HEK293 (cell line): Measurements from ENCODE around the gene SHMT2.
A peak's percentile ranks its signal among the peaks of the same experiment; 100 is the strongest.

Experiments used
- CTCF ChIA-PET: fragments of 350-600 bp; formaldehyde crosslinking; extraction: SDS; loops from one replicate; lab custom pipeline; 2021; ENCODE audit warnings: antibody characterized with exemption; lab: Yijun Ruan, JAX
- POLR2A ChIA-PET: fragments of 300-600 bp; formaldehyde crosslinking; extraction: SDS; loops from one replicate; lab custom pipeline; 2020; ENCODE audit warnings: antibody characterized with exemption, inconsistent platforms; lab: Yijun Ruan, JAX
- H3K27ac ChIP-seq: fragments of 200-500 bp; sonication (Bioruptor generic); 2 replicates; pipeline ENCODE4 v1.5.1; 2014; ENCODE audit warnings: low read depth, low read length, control low read depth, inconsistent platforms; ENCODE audit errors: extremely low read depth
- H3K36me3 ChIP-seq, 2 experiments: fragments of 200-500 bp in 1 of 2; sonication (Bioruptor generic) in 1 of 2; 1 replicate in 1 of 2; 2 replicates in 1 of 2; pipeline ENCODE4 v1.5.1; 2014 to 2017; ENCODE audit warnings: inconsistent platforms in 2 of 2, low read length in 2 of 2; ENCODE audit not compliant: control insufficient read depth in 2 of 2, insufficient read depth in 1 of 2
- H3K4me1 ChIP-seq: fragments of 200-500 bp; sonication (Bioruptor generic); 2 replicates; pipeline ENCODE4 v1.5.1; 2014; ENCODE audit warnings: mild to moderate bottlenecking, low read length, inconsistent platforms; ENCODE audit not compliant: control insufficient read depth, insufficient read depth
- H3K4me3 ChIP-seq: 2 replicates; pipeline ENCODE4 v1.5.1; 2011; ENCODE audit warnings: low read depth, mild to moderate bottlenecking, control low read depth, low read length, moderate library complexity
- H3K9me3 ChIP-seq: fragments of 200-500 bp; sonication (Bioruptor generic); 2 replicates; pipeline ENCODE4 v1.5.1; 2014; ENCODE audit warnings: low read depth, low read length, inconsistent platforms; ENCODE audit not compliant: control insufficient read depth, insufficient read depth
- EGR2 ChIP-seq: fragments of 450-650 bp; formaldehyde crosslinking; IDR thresholded peaks from 2 replicates; pipeline ENCODE4 v1.5.1; 2016; ENCODE audit warnings: low read depth, missing biosample characterization, missing genetic modification characterization
- KLF9 ChIP-seq: fragments of 450-650 bp; formaldehyde crosslinking; IDR thresholded peaks from 2 replicates; pipeline ENCODE4 v1.5.1; 2016; ENCODE audit warnings: missing biosample characterization, missing genetic modification characterization, low read depth
- WT1 ChIP-seq: fragments of 450-650 bp; formaldehyde crosslinking; IDR thresholded peaks from 2 replicates; pipeline ENCODE4 v1.5.1; 2016; ENCODE audit warnings: missing biosample characterization, missing genetic modification characterization
- ZBTB48 ChIP-seq: fragments of 450-650 bp; formaldehyde crosslinking; IDR thresholded peaks from 2 replicates; pipeline ENCODE4 v1.5.1; 2016; ENCODE audit warnings: missing biosample characterization, missing genetic modification characterization
- ZBTB7A ChIP-seq: fragments of 450-650 bp; formaldehyde crosslinking; IDR thresholded peaks from 2 replicates; pipeline ENCODE4 v1.5.1; 2016; ENCODE audit warnings: low read depth, missing biosample characterization, missing genetic modification characterization
- ZFHX2 ChIP-seq: fragments of 450-650 bp; formaldehyde crosslinking; conservative IDR thresholded peaks from 2 replicates; pipeline ENCODE4 v1.5.1; 2016; ENCODE audit warnings: missing biosample characterization, missing genetic modification characterization
- ZFP37 ChIP-seq: fragments of 450-650 bp; formaldehyde crosslinking; IDR thresholded peaks from 2 replicates; pipeline ENCODE4 v1.5.1; 2016; ENCODE audit warnings: missing biosample characterization, missing genetic modification characterization
- ZFP69B ChIP-seq: fragments of 450-650 bp; formaldehyde crosslinking; IDR thresholded peaks from 2 replicates; pipeline ENCODE4 v1.5.1; 2016; ENCODE audit warnings: missing biosample characterization, missing genetic modification characterization
- ZIC2 ChIP-seq: fragments of 450-650 bp; formaldehyde crosslinking; IDR thresholded peaks from 2 replicates; pipeline ENCODE4 v1.5.1; 2016; ENCODE audit warnings: missing biosample characterization, missing genetic modification characterization
- ZNF175 ChIP-seq: fragments of 450-650 bp; formaldehyde crosslinking; IDR thresholded peaks from 2 replicates; pipeline ENCODE4 v1.5.1; 2016; ENCODE audit warnings: missing biosample characterization, missing genetic modification characterization
- ZNF211 ChIP-seq: fragments of 450-650 bp; formaldehyde crosslinking; IDR thresholded peaks from 2 replicates; pipeline ENCODE4 v1.5.1; 2016; ENCODE audit warnings: low read depth, missing biosample characterization, missing genetic modification characterization
- ZNF248 ChIP-seq: fragments of 450-650 bp; formaldehyde crosslinking; IDR thresholded peaks from 2 replicates; pipeline ENCODE4 v1.5.1; 2017; ENCODE audit warnings: missing biosample characterization, missing genetic modification characterization
- ZNF292 ChIP-seq: fragments of 450-650 bp; formaldehyde crosslinking; IDR thresholded peaks from 2 replicates; pipeline ENCODE4 v1.5.1; 2016; ENCODE audit warnings: low read depth, missing biosample characterization, missing genetic modification characterization, borderline replicate concordance
- ZNF311 ChIP-seq: fragments of 450-650 bp; formaldehyde crosslinking; IDR thresholded peaks from 2 replicates; pipeline ENCODE4 v1.5.1; 2017; ENCODE audit warnings: missing biosample characterization, missing genetic modification characterization, borderline replicate concordance
- ZNF600 ChIP-seq: fragments of 450-650 bp; formaldehyde crosslinking; IDR thresholded peaks from 2 replicates; pipeline ENCODE4 v1.5.1; 2016; ENCODE audit warnings: missing biosample characterization, missing genetic modification characterization
- ZNF658 ChIP-seq: fragments of 450-650 bp; formaldehyde crosslinking; IDR thresholded peaks from 2 replicates; pipeline ENCODE4; 2016; ENCODE audit warnings: missing biosample characterization, missing genetic modification characterization
- ZNF664 ChIP-seq: fragments of 450-650 bp; formaldehyde crosslinking; IDR thresholded peaks from 2 replicates; pipeline ENCODE4 v1.5.1; 2016; ENCODE audit warnings: missing biosample characterization, missing genetic modification characterization
- ZNF785 ChIP-seq: fragments of 450-650 bp; formaldehyde crosslinking; IDR thresholded peaks from 2 replicates; pipeline ENCODE4 v1.5.1; 2016; ENCODE audit warnings: missing biosample characterization, missing genetic modification characterization
- TF ChIP-seq, protein P1 (sequence below): fragments of 450-650 bp; formaldehyde crosslinking; IDR thresholded peaks from 2 replicates; pipeline ENCODE4 v1.5.1; 2017; ENCODE audit warnings: missing biosample characterization, missing genetic modification characterization
- TF ChIP-seq, protein P2 (sequence below): fragments of 450-650 bp; formaldehyde crosslinking; IDR thresholded peaks from 2 replicates; pipeline ENCODE4 v1.5.1; 2016; ENCODE audit warnings: missing biosample characterization, missing genetic modification characterization
- TF ChIP-seq, protein P3 (sequence below): fragments of 450-650 bp; formaldehyde crosslinking; IDR thresholded peaks from 2 replicates; pipeline ENCODE4 v1.5.1; 2016; ENCODE audit warnings: missing biosample characterization, missing genetic modification characterization
- TF ChIP-seq, protein P4 (sequence below): fragments of 450-650 bp; formaldehyde crosslinking; IDR thresholded peaks from 2 replicates; pipeline ENCODE4 v1.5.1; 2017; ENCODE audit warnings: missing biosample characterization, missing genetic modification characterization
- TF ChIP-seq, protein P5 (sequence below): fragments of 450-650 bp; formaldehyde crosslinking; IDR thresholded peaks from 2 replicates; pipeline ENCODE4 v1.5.1; 2016; ENCODE audit warnings: missing biosample characterization, missing genetic modification characterization

The SHMT2 gene

DNA sequence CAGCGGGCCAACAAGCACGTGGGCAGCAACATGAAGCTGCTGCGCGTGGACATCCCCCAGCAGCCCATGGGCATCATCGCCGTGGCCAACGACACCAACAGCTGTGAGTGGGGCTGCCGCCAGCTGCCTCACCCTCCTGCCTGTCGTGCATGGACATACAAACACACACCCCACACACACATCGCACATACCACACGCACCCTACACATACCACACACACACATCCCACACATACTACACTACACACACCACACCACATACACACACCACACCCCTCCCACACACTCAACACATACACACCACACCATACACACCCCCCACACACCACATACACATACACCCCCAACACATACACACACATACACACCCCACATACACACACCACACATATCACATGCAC is 38.1 kb upstream of the SHMT2 start:
- Histone ChIP-seq H3K36me3 (peaks cover 9 to 100% of the 10 kb centered on the region in 2 experiments; a peak in 2 of 3 replicates), H3K9me3 (no peaks in the 10 kb centered on the region), H3K4me1 (no peaks in the 10 kb centered on the region), H3K4me3 (no peak overlapping the region), H3K27ac (no peak overlapping the region)
- ChIA-PET POLR2A (no interaction called here), CTCF (interaction anchor here (1.3 kb wide), 1 partner anchor 67 kb away, joined by 6 read pairs; no protein-coding TSS in a partner anchor)
- TF ChIP-seq ZBTB48 (tag by site-specific recombination) (0 out of 2 replicates have a peak, but pooled peaks have one; percentile 16), ZNF175 (no peak), KLF9 (tag by site-specific recombination) (peak; percentile 39; the same call in 1 of the 2 replicates), EGR2 (tag by site-specific recombination) (peak; percentile 96), ZNF292 (tag by site-specific recombination) (no peak), ZNF600 (tag by site-specific recombination) (no peak), ZNF211 (tag by site-specific recombination) (peak; percentile 85), ZFP37 (no peak), ZNF311 (0 out of 2 replicates have a peak, but pooled peaks have one; percentile 13), ZNF664 (tag by site-specific recombination) (no peak), ZNF248 (tag by site-specific recombination) (0 out of 2 replicates have a peak, but pooled peaks have one; percentile 34), ZBTB7A (tag by site-specific recombination) (peak; percentile 19; the same call in 1 of the 2 replicates), ZNF785 (tag by site-specific recombination) (no peak), ZFHX2 (tag by site-specific recombination) (peak; percentile 95), ZFP69B (no peak), WT1 (tag by site-specific recombination) (no peak), ZNF658 (0 out of 2 replicates have a peak, but pooled peaks have one; percentile 51), ZIC2 (no peak)
- TF ChIP-seq, protein P1, sequence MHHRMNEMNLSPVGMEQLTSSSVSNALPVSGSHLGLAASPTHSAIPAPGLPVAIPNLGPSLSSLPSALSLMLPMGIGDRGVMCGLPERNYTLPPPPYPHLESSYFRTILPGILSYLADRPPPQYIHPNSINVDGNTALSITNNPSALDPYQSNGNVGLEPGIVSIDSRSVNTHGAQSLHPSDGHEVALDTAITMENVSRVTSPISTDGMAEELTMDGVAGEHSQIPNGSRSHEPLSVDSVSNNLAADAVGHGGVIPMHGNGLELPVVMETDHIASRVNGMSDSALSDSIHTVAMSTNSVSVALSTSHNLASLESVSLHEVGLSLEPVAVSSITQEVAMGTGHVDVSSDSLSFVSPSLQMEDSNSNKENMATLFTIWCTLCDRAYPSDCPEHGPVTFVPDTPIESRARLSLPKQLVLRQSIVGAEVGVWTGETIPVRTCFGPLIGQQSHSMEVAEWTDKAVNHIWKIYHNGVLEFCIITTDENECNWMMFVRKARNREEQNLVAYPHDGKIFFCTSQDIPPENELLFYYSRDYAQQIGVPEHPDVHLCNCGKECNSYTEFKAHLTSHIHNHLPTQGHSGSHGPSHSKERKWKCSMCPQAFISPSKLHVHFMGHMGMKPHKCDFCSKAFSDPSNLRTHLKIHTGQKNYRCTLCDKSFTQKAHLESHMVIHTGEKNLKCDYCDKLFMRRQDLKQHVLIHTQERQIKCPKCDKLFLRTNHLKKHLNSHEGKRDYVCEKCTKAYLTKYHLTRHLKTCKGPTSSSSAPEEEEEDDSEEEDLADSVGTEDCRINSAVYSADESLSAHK (tag by site-specific recombination): no peak
- TF ChIP-seq, protein P2, sequence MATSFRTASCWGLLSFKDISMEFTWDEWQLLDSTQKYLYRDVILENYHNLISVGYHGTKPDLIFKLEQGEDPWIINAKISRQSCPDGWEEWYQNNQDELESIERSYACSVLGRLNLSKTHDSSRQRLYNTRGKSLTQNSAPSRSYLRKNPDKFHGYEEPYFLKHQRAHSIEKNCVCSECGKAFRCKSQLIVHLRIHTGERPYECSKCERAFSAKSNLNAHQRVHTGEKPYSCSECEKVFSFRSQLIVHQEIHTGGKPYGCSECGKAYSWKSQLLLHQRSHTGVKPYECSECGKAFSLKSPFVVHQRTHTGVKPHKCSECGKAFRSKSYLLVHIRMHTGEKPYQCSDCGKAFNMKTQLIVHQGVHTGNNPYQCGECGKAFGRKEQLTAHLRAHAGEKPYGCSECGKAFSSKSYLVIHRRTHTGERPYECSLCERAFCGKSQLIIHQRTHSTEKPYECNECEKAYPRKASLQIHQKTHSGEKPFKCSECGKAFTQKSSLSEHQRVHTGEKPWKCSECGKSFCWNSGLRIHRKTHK (tag by site-specific recombination): no peak
- TF ChIP-seq, protein P3, sequence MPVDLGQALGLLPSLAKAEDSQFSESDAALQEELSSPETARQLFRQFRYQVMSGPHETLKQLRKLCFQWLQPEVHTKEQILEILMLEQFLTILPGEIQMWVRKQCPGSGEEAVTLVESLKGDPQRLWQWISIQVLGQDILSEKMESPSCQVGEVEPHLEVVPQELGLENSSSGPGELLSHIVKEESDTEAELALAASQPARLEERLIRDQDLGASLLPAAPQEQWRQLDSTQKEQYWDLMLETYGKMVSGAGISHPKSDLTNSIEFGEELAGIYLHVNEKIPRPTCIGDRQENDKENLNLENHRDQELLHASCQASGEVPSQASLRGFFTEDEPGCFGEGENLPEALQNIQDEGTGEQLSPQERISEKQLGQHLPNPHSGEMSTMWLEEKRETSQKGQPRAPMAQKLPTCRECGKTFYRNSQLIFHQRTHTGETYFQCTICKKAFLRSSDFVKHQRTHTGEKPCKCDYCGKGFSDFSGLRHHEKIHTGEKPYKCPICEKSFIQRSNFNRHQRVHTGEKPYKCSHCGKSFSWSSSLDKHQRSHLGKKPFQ: peak; percentile 84
- TF ChIP-seq, protein P4, sequence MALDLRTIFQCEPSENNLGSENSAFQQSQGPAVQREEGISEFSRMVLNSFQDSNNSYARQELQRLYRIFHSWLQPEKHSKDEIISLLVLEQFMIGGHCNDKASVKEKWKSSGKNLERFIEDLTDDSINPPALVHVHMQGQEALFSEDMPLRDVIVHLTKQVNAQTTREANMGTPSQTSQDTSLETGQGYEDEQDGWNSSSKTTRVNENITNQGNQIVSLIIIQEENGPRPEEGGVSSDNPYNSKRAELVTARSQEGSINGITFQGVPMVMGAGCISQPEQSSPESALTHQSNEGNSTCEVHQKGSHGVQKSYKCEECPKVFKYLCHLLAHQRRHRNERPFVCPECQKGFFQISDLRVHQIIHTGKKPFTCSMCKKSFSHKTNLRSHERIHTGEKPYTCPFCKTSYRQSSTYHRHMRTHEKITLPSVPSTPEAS (tag by site-specific recombination): no peak; the same call in 1 of the 2 replicates
- TF ChIP-seq, protein P5, sequence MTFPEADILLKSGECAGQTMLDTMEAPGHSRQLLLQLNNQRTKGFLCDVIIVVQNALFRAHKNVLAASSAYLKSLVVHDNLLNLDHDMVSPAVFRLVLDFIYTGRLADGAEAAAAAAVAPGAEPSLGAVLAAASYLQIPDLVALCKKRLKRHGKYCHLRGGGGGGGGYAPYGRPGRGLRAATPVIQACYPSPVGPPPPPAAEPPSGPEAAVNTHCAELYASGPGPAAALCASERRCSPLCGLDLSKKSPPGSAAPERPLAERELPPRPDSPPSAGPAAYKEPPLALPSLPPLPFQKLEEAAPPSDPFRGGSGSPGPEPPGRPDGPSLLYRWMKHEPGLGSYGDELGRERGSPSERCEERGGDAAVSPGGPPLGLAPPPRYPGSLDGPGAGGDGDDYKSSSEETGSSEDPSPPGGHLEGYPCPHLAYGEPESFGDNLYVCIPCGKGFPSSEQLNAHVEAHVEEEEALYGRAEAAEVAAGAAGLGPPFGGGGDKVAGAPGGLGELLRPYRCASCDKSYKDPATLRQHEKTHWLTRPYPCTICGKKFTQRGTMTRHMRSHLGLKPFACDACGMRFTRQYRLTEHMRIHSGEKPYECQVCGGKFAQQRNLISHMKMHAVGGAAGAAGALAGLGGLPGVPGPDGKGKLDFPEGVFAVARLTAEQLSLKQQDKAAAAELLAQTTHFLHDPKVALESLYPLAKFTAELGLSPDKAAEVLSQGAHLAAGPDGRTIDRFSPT: peak; percentile 75; the same call in 1 of the 2 replicates
